A549 (cell line): ENCODE results near the gene CCN6. TPM values are rescaled to one million over a fixed set of nuclear protein-coding genes. Genes with fewer than 3 reads are reported as not detected.
A peak's percentile ranks its signal among the peaks of the same experiment; 100 is the strongest.

ENCODE experiments used
- ATAC-seq, 2 experiments: fragments of 200-7000 bp in 1 of 2; fragments of >200 bp in 1 of 2; cut with Nextera tagmentation in 1 of 2; cut with Tn5 transposase in 1 of 2; 3 replicates each; pipeline versions ENCODE4 v1.8.0 to v1.9.1; 2018 to 2020; ENCODE audit warnings: mild to moderate bottlenecking in 1 of 2, moderate library complexity in 1 of 2
- CTCF ChIA-PET: fragments of 300-600 bp; sonication (Branson Sonifier 250); formaldehyde crosslinking; extraction: SDS; loops from one replicate; lab custom pipeline; 2021; ENCODE audit warnings: antibody characterized with exemption, inconsistent platforms; lab: Yijun Ruan, JAX
- POLR2A ChIA-PET: fragments of 350-600 bp; formaldehyde crosslinking; extraction: SDS; loops from one replicate; lab custom pipeline; 2021; ENCODE audit warnings: antibody characterized with exemption, inconsistent platforms; lab: Yijun Ruan, JAX
- DNase-seq, 2 experiments: peaks; one replicate each; pipeline versions ENCODE4 v3.0.0 to v3.0.0-alpha.2; 2011 to 2016; ENCODE audit warnings: low read depth in 1 of 2, low spot score in 1 of 2
- FAIRE-seq: peaks from 2 replicates; lab custom pipeline; 2011; peaks lifted over from hg19 to GRCh38; lab: Jason Lieb, UNC
- H3K27ac ChIP-seq, 2 experiments: fragments of >200 bp; sonication (Bioruptor Twin); formaldehyde crosslinking; 3 replicates each; pipeline ENCODE4 v1.5.1; 2016 to 2017
- H3K4me1 ChIP-seq: fragments of >200 bp; sonication (Bioruptor Twin); formaldehyde crosslinking; 3 replicates; pipeline ENCODE4 v1.6.1; 2016
- H3K4me2 ChIP-seq: fragments of >200 bp; sonication (Bioruptor Twin); formaldehyde crosslinking; 3 replicates; pipeline ENCODE4 v1.6.1; 2016
- H3K4me3 ChIP-seq: fragments of >200 bp; sonication (Bioruptor Twin); formaldehyde crosslinking; 3 replicates; pipeline ENCODE4 v1.5.1; 2016
- H3K9me3 ChIP-seq: fragments of >200 bp; sonication (Bioruptor Twin); formaldehyde crosslinking; 3 replicates; pipeline ENCODE4 v1.6.1; 2016
- CBX8 ChIP-seq: fragments of 200-600 bp; sonication (generic); IDR thresholded peaks from 2 replicates; pipeline ENCODE4 v1.6.1; 2016
- CEBPB ChIP-seq, 2 experiments: fragments of >200 bp in 1 of 2; sonication (Bioruptor Twin) in 1 of 2; formaldehyde crosslinking in 1 of 2; IDR thresholded peaks; 2 replicates each; pipeline ENCODE4 v1.6.1; 2012 to 2016
- FOSB ChIP-seq: fragments of 250-450 bp; sonication (Bioruptor Pico); IDR thresholded peaks from 2 replicates; pipeline ENCODE4 v1.5.0; 2020; ENCODE audit warnings: mild to moderate bottlenecking, moderate library complexity
- FOSL2 ChIP-seq, 2 experiments: fragments of 450-650 bp in 1 of 2; fragments of >200 bp in 1 of 2; sonication (Bioruptor Twin) in 1 of 2; formaldehyde crosslinking; IDR thresholded peaks; 2 replicates each; pipeline versions ENCODE4 v1.5.0 to v1.6.1; 2016 to 2020; ENCODE audit warnings: mild to moderate bottlenecking in 1 of 2, moderate library complexity in 1 of 2
- FOXS1 ChIP-seq: fragments of 250-450 bp; sonication (Bioruptor Pico); IDR thresholded peaks from 2 replicates; pipeline ENCODE4 v1.5.0; 2020; ENCODE audit warnings: mild to moderate bottlenecking, moderate library complexity
- GATA3 ChIP-seq: IDR thresholded peaks from 2 replicates; pipeline ENCODE4 v1.6.1; 2012; ENCODE audit warnings: borderline replicate concordance
- HDAC2 ChIP-seq: fragments of 200-600 bp; sonication (generic); IDR thresholded peaks from 2 replicates; pipeline ENCODE4 v1.6.1; 2016
- JUN ChIP-seq, 2 experiments: fragments of >200 bp; sonication (Bioruptor Twin); formaldehyde crosslinking; IDR thresholded peaks; 2 replicates in 1 of 2; 3 replicates in 1 of 2; pipeline ENCODE4 v1.6.1; 2016 to 2017
- JUNB ChIP-seq: fragments of >200 bp; sonication (Bioruptor Twin); formaldehyde crosslinking; IDR thresholded peaks from 2 replicates; pipeline ENCODE4 v1.6.1; 2016
- KDM5A ChIP-seq: fragments of 200-600 bp; sonication (generic); IDR thresholded peaks from 2 replicates; pipeline ENCODE4 v1.6.1; 2016; ENCODE audit warnings: antibody characterized with exemption, mild to moderate bottlenecking
- MYC ChIP-seq: IDR thresholded peaks from 2 replicates; pipeline ENCODE4 v1.6.1; 2012; ENCODE audit warnings: mild to moderate bottlenecking, inconsistent platforms, low read length, improper control_type of control experiment, borderline replicate concordance
- NR3C1 ChIP-seq: fragments of >200 bp; sonication (Bioruptor Twin); formaldehyde crosslinking; IDR thresholded peaks from 3 replicates; pipeline ENCODE4 v1.6.1; 2017
- PHF8 ChIP-seq: fragments of 200-600 bp; sonication (generic); IDR thresholded peaks from 2 replicates; pipeline ENCODE4 v1.6.1; 2016; ENCODE audit warnings: low read depth, mild to moderate bottlenecking, antibody characterized with exemption, moderate library complexity, borderline replicate concordance
- RAD21 ChIP-seq, 2 experiments: fragments of >200 bp in 1 of 2; sonication (Bioruptor Twin) in 1 of 2; formaldehyde crosslinking in 1 of 2; IDR thresholded peaks in 1 of 2; conservative IDR thresholded peaks in 1 of 2; 2 replicates in 1 of 2; 3 replicates in 1 of 2; pipeline ENCODE4 v1.6.1; 2012 to 2018; ENCODE audit warnings: inconsistent platforms in 1 of 2
- RFX5 ChIP-seq: fragments of 450-650 bp; IDR thresholded peaks from 2 replicates; pipeline ENCODE4 v1.7.1; 2014; ENCODE audit warnings: antibody characterized with exemption, mild to moderate bottlenecking, moderate library complexity
- SMC3 ChIP-seq: fragments of >200 bp; sonication (Bioruptor Twin); formaldehyde crosslinking; IDR thresholded peaks from 3 replicates; pipeline ENCODE4 v1.6.1; 2018; ENCODE audit warnings: inconsistent platforms
- ZC3H11A ChIP-seq: fragments of 450-650 bp; IDR thresholded peaks from 2 replicates; pipeline ENCODE4 v1.6.1; 2014; ENCODE audit warnings: antibody characterized with exemption, mild to moderate bottlenecking
- WGBS: methylation state at CpG from one replicate; pipeline ENCODE4 v1.1.6; 2017; ENCODE audit errors: missing lambda C conversion rate; 5-methylcytosine and 5-hydroxymethylcytosine counted together
- polyA plus RNA-seq, 4 experiments: library from polyadenylated mRNA; depleted of rRNA in 3 of 4; stranded (reverse); fragments of >200 nt; fragmentation: RNase III in 1 of 4; extraction: RNeasy Plus Mini Kit Qiagen cat#74134 plus additional on column Dnase treatment in 1 of 4; gene quantifications; 2 replicates in 3 of 4; 3 replicates in 1 of 4; pipeline ENCODE4 v1.2.3, GENCODE V29; 2011 to 2017
- TF ChIP-seq, protein P1 (sequence below): fragments of >200 bp; sonication (Bioruptor Twin); formaldehyde crosslinking; IDR thresholded peaks from 3 replicates; pipeline ENCODE4 v1.6.1; 2016
- TF ChIP-seq, protein P2 (sequence below): fragments of >200 bp; sonication (Bioruptor Twin); formaldehyde crosslinking; IDR thresholded peaks from 2 replicates; pipeline ENCODE4 v1.6.1; 2016
- TF ChIP-seq, protein P3 (sequence below): IDR thresholded peaks from 2 replicates; pipeline ENCODE4 v1.6.1; 2012
- TF ChIP-seq, protein P4 (sequence below): IDR thresholded peaks from 2 replicates; pipeline ENCODE4 v1.6.1; 2012; ENCODE audit warnings: low read depth, borderline replicate concordance
- TF ChIP-seq, protein P5 (sequence below): IDR thresholded peaks from 2 replicates; pipeline ENCODE4 v1.6.1; 2012

Gene CCN6
- polyA plus RNA-seq, 2 of the 4 experiments (the other 2 are of a cell fraction): not detected

DNA sequence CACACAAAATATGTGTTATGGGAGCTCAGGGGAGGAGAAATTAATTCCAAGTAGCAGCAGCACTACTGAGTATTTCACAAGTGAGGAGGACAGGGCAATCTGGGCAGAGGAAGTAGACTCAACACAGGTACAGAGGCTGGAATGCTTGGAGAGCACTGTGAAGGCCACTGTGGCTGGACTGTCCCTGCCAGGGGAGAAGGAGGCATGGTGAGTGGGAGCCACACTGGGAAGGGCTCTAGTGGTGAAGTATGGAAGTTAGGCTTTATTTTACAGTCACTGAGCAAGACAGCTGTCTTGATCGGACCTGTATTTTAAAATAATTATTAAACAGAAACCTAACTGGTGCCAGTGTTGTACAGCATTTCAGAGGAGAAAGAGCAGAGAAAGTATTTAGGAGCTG lies 62.3 kb downstream of the CCN6 start:
- FAIRE-seq (no peak), ATAC-seq (peak; percentile 76 to 78; a peak in 5 of 6 replicates), DNase-seq (no peak)
- ChIA-PET POLR2A (no interaction called here), CTCF (no interaction called here)
- Histone ChIP-seq H3K4me3 (no peak overlapping the region), H3K27ac (no peak overlapping the region), H3K9me3 (no peaks in the 10 kb centered on the region), H3K4me1 (no peaks in the 10 kb centered on the region), H3K4me2 (no peak overlapping the region)
- 73% methylated on average over 1 of the region's 1 CpG for WGBS
- TF ChIP-seq RFX5 (no peak), SMC3 (no peak), HDAC2 (no peak), RAD21 (conservative IDR thresholded peaks at IDR 0.05 in 1 of 2, IDR thresholded peaks at IDR 0.05 in 1 of 2) (no peak), MYC (no peak), PHF8 (no peak), JUNB (no peak), ZC3H11A (no peak), CEBPB (IDR thresholded peaks at IDR 0.05) (no peak), FOXS1 (CRISPR knock-in tag) (no peak)
- TF ChIP-seq, protein P1, sequence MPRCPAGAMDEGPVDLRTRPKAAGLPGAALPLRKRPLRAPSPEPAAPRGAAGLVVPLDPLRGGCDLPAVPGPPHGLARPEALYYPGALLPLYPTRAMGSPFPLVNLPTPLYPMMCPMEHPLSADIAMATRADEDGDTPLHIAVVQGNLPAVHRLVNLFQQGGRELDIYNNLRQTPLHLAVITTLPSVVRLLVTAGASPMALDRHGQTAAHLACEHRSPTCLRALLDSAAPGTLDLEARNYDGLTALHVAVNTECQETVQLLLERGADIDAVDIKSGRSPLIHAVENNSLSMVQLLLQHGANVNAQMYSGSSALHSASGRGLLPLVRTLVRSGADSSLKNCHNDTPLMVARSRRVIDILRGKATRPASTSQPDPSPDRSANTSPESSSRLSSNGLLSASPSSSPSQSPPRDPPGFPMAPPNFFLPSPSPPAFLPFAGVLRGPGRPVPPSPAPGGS: no peak
- TF ChIP-seq, protein P2, sequence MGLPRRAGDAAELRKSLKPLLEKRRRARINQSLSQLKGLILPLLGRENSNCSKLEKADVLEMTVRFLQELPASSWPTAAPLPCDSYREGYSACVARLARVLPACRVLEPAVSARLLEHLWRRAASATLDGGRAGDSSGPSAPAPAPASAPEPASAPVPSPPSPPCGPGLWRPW: no peak

DNA sequence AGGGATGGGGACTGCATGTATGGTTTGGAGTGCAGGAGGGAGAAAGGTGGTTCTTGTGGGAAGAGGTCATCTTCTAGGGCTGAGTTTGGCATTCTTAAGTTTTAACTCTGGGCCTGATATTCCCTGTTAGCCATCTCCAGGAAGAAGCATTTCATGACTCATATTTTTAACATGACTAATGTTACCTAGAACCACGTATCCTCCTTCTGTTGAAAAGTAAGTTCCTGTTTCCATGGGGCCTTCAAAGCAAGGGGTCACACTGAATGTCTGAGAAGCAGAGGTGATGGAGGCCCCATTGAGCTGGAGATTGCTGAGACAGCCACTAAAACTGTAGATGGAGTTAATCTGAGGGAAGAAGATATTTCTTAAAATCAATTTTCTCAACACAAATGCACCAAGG lies 63.6 kb downstream of the CCN6 start:
- TF ChIP-seq, protein P3, sequence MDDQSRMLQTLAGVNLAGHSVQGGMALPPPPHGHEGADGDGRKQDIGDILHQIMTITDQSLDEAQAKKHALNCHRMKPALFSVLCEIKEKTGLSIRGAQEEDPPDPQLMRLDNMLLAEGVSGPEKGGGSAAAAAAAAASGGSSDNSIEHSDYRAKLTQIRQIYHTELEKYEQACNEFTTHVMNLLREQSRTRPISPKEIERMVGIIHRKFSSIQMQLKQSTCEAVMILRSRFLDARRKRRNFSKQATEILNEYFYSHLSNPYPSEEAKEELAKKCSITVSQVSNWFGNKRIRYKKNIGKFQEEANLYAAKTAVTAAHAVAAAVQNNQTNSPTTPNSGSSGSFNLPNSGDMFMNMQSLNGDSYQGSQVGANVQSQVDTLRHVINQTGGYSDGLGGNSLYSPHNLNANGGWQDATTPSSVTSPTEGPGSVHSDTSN: no peak
- TF ChIP-seq FOSB: no peak
- TF ChIP-seq NR3C1: no peak
- no peak for TF ChIP-seq JUN (IDR thresholded peaks at IDR 0.05)
- no peak for TF ChIP-seq CBX8
- TF ChIP-seq FOSL2 (IDR thresholded peaks at IDR 0.05): no peak
- peak; percentile 24; the same call in 1 of the 2 replicates for TF ChIP-seq FOSL2 (CRISPR knock-in tag; IDR thresholded peaks at IDR 0.05)
- TF ChIP-seq, protein P4, sequence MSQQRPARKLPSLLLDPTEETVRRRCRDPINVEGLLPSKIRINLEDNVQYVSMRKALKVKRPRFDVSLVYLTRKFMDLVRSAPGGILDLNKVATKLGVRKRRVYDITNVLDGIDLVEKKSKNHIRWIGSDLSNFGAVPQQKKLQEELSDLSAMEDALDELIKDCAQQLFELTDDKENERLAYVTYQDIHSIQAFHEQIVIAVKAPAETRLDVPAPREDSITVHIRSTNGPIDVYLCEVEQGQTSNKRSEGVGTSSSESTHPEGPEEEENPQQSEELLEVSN: no peak
- no peaks in the 10 kb centered on the region for H3K9me3 ChIP-seq
- 8% methylated on average over 1 of the region's 1 CpG for WGBS
- ChIA-PET CTCF (no interaction called here), POLR2A (no interaction called here)
- no peak for ATAC-seq
- no peak for FAIRE-seq
- H3K4me1 ChIP-seq: no peaks in the 10 kb centered on the region
- no peak overlapping the region for H3K4me3 ChIP-seq
- peak in 1 of 2 experiments; percentile 5 for DNase-seq
- no peak overlapping the region for H3K4me2 ChIP-seq
- no peak overlapping the region for H3K27ac ChIP-seq

DNA sequence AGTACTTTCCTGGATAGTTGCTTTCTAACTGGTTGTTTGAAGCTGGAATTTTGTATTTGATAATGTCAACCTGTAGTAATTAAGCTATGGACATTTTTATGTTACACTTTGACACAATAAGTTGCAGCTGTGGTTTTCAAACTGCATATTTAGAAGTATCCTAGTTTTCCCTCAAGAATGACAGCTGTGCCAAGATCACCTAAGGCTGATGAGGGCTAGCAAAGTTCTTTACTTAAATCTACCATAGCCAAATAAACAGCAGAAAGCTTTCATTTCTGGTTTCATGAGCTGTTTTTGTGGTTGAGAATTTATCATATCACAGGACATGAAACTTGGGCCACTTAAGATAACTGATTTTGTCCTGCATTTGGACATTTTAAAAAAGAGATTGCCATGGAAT lies 64.1 kb downstream of the CCN6 start:
- ChIA-PET POLR2A (no interaction called here), CTCF (no interaction called here)

More for the DNA sequence above, 64.1 kb downstream of the CCN6 start:
- Histone ChIP-seq H3K9me3 (no peaks in the 10 kb centered on the region), H3K4me1 (no peaks in the 10 kb centered on the region), H3K27ac (no peak overlapping the region), H3K4me3 (no peak overlapping the region), H3K4me2 (no peak overlapping the region)
- ATAC-seq (no peak), DNase-seq (no peak), FAIRE-seq (no peak)
- no peak for TF ChIP-seq GATA3
- TF ChIP-seq, protein P5, sequence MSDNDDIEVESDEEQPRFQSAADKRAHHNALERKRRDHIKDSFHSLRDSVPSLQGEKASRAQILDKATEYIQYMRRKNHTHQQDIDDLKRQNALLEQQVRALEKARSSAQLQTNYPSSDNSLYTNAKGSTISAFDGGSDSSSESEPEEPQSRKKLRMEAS: no peak
- TF ChIP-seq KDM5A: no peak

Other genes starting within 250 kb of the CCN6 start
- 3.1 and 3.5 TPM in 2 replicates for gene FYN, start 180.7 kb upstream of the CCN6 start, polyA plus RNA-seq (2011; rRNA removed)
- 3.7 to 5.8 TPM (median 5.1 TPM) in 3 replicates for gene FYN, start 180.7 kb upstream of the CCN6 start, polyA plus RNA-seq (2017; fragmentation: RNase III; extraction: RNeasy Plus Mini Kit Qiagen cat#74134 plus additional on column Dnase treatment)
- gene TUBE1, start 33.4 kb downstream of the CCN6 start, polyA plus RNA-seq (2011; rRNA removed): 20.3 and 32.5 TPM in 2 replicates
- 6.8 to 9.7 TPM (median 7.2 TPM) in 3 replicates for gene TUBE1, start 33.4 kb downstream of the CCN6 start, polyA plus RNA-seq (2017; fragmentation: RNase III; extraction: RNeasy Plus Mini Kit Qiagen cat#74134 plus additional on column Dnase treatment)
- 17.3 and 20.2 TPM in 2 replicates for gene FAM229B, start 33.5 kb downstream of the CCN6 start, polyA plus RNA-seq (2011; rRNA removed)
- 8.7 to 10.4 TPM (median 9.9 TPM) in 3 replicates for gene FAM229B, start 33.5 kb downstream of the CCN6 start, polyA plus RNA-seq (2017; fragmentation: RNase III; extraction: RNeasy Plus Mini Kit Qiagen cat#74134 plus additional on column Dnase treatment)
- gene LAMA4, start 200.5 kb downstream of the CCN6 start, polyA plus RNA-seq (2011; rRNA removed): 0.93 and 1.0 TPM in 2 replicates
- gene LAMA4, start 200.5 kb downstream of the CCN6 start, polyA plus RNA-seq (2017; fragmentation: RNase III; extraction: RNeasy Plus Mini Kit Qiagen cat#74134 plus additional on column Dnase treatment): 3.1 to 3.7 TPM (median 3.7 TPM) in 3 replicates